ENCODE results near the gene DCXR.

GRCh38 chr17:82009413-82009812 is 28.1 kb downstream of the DCXR start:
- TF ChIP-seq POLR2AphosphoS5 (IDR thresholded peaks at IDR 0.05; ENCODE audit: low read depth, low read length) (no peak), POLR2A (IDR thresholded peaks at IDR 0.05; ENCODE audit: low read depth, low read length) (no peak), TAF1 (IDR thresholded peaks at IDR 0.05; ENCODE audit: low read depth, low read length) (no peak)
